IMR-90 (cell line): ENCODE measurements around the gene PTK7.

Experiments
- MXI1 ChIP-seq: IDR thresholded peaks from 2 replicates; pipeline ENCODE4 v1.6.1; 2012; ENCODE audit warnings: low read depth, mild to moderate bottlenecking, low read length, moderate library complexity, borderline replicate concordance
- POLR2A ChIP-seq: IDR thresholded peaks from 2 replicates; pipeline ENCODE4 v1.6.1; 2012; ENCODE audit warnings: mild to moderate bottlenecking, low read depth, low read length
- RAD21 ChIP-seq: IDR thresholded peaks from 2 replicates; pipeline ENCODE4 v1.6.1; 2012; ENCODE audit warnings: low read length, improper control_type of control experiment
- TF ChIP-seq, protein P1 (sequence below): conservative IDR thresholded peaks from 2 replicates; pipeline ENCODE4 v1.5.1; 2012; ENCODE audit warnings: mild to moderate bottlenecking, low read depth, low read length, improper control_type of control experiment

DNA sequence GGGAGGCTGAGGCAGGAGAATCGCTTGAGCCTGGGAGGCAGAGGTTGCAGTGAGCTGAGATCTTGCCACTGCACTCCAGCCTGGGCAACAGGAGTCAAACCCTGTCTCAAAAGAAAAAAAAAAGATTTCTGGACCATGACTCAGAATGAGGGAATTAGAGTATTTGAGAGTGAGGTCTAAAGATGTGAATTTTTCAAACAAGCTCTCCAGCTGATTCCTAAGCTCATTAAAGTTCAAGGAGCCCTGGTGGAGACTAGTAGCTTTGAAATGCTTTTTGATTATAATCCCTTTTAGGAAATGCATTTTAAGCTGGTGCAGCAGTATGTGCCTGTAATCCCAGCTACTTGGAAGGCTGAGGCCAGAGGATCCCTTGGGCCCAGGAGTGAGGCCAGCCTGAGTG, 73.2 kb downstream of the PTK7 start:
- TF ChIP-seq RAD21: no peak
- TF ChIP-seq, protein P1, sequence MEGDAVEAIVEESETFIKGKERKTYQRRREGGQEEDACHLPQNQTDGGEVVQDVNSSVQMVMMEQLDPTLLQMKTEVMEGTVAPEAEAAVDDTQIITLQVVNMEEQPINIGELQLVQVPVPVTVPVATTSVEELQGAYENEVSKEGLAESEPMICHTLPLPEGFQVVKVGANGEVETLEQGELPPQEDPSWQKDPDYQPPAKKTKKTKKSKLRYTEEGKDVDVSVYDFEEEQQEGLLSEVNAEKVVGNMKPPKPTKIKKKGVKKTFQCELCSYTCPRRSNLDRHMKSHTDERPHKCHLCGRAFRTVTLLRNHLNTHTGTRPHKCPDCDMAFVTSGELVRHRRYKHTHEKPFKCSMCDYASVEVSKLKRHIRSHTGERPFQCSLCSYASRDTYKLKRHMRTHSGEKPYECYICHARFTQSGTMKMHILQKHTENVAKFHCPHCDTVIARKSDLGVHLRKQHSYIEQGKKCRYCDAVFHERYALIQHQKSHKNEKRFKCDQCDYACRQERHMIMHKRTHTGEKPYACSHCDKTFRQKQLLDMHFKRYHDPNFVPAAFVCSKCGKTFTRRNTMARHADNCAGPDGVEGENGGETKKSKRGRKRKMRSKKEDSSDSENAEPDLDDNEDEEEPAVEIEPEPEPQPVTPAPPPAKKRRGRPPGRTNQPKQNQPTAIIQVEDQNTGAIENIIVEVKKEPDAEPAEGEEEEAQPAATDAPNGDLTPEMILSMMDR: no peak
- no peak for TF ChIP-seq POLR2A
- no peak for TF ChIP-seq MXI1
